Measurements from ENCODE around the gene SWI5.

DNA sequence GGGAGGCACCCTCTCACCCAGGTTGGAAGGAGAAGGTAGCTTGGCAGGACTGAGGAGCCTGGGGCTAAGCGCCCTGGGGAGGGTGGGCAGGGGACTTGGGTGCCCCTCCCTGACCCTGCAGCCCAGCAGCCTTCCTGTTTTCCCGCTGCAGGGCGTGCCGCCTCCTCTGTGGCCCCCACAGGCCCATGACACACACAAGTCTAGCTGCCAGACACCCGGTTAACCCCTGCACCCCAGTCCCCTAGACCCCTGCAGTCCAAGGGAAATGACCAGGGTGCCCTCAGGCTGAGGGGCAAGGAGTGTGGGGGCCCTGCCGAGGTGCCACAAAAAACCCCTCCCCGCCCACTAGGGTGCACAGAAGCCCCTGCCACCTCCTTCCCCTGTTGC is 33.3 kb upstream of the SWI5 start:
- TF ChIP-seq, protein P1, sequence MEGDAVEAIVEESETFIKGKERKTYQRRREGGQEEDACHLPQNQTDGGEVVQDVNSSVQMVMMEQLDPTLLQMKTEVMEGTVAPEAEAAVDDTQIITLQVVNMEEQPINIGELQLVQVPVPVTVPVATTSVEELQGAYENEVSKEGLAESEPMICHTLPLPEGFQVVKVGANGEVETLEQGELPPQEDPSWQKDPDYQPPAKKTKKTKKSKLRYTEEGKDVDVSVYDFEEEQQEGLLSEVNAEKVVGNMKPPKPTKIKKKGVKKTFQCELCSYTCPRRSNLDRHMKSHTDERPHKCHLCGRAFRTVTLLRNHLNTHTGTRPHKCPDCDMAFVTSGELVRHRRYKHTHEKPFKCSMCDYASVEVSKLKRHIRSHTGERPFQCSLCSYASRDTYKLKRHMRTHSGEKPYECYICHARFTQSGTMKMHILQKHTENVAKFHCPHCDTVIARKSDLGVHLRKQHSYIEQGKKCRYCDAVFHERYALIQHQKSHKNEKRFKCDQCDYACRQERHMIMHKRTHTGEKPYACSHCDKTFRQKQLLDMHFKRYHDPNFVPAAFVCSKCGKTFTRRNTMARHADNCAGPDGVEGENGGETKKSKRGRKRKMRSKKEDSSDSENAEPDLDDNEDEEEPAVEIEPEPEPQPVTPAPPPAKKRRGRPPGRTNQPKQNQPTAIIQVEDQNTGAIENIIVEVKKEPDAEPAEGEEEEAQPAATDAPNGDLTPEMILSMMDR (IDR thresholded peaks at IDR 0.05) = no peak
- TF ChIP-seq POLR2A (IDR thresholded peaks at IDR 0.05) (no peak), EP300 (IDR thresholded peaks at IDR 0.05) (peak in 1 of 2 donors; percentile 4)
